Renal pelvis (tissue), 4 donors: ENCODE results near the gene SMIM35. TPM values are rescaled to one million over a fixed set of nuclear protein-coding genes. Genes with fewer than 3 reads are reported as not detected.

Source experiments
- DNase-seq: peaks from one replicate; pipeline ENCODE4 v3.0.0-alpha.2; 2013
- polyA plus RNA-seq, 3 donors: library from polyadenylated mRNA; unstranded; fragments of 120-200 nt; gene quantifications; one replicate each; pipeline ENCODE4 v1.2.1, GENCODE V29; 2013; ENCODE audit not compliant: insufficient read length in 3 of 3

The SMIM35 gene
- polyA plus RNA-seq, 3 donors: 0.09 to 0.11 (median 0.10) TPM

DNA sequence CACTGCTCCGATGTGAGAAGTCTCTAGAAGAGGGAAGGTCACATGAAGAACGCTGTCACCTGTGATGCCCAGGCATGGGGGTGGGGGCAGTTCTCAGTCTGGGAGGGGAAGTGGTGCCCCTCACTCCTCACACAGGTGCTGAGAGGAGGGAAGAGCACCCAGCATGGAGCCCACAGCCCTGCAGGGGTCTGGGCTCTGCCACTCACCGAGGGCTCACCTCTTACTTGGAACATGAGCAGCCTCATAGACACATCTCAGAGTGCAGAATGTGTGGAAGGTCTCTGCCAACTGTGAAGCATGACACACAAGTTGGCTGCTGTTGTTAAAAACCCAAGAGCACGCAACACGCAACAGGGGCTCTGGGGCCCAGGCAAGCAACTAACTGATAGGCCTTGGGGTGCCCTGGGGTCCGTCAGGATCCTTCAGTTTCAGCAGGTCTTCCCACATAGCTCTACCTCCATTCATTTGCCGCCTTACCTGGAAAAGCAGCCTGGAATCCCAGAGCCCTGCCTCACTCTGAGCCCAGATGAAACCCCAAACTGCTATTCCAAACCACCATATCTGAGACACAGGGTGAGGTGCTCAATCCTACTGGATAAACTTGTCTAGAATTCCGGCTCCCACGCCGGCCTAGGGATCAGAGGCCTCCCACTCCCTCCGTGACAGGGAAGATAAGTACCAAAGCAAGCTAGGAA lies 27.4 kb downstream of the SMIM35 start:
- no peak for DNase-seq

GRCh38 chr11:118058311-118059245 lies 28.2 kb downstream of the SMIM35 start:
- no peak for DNase-seq

DNA sequence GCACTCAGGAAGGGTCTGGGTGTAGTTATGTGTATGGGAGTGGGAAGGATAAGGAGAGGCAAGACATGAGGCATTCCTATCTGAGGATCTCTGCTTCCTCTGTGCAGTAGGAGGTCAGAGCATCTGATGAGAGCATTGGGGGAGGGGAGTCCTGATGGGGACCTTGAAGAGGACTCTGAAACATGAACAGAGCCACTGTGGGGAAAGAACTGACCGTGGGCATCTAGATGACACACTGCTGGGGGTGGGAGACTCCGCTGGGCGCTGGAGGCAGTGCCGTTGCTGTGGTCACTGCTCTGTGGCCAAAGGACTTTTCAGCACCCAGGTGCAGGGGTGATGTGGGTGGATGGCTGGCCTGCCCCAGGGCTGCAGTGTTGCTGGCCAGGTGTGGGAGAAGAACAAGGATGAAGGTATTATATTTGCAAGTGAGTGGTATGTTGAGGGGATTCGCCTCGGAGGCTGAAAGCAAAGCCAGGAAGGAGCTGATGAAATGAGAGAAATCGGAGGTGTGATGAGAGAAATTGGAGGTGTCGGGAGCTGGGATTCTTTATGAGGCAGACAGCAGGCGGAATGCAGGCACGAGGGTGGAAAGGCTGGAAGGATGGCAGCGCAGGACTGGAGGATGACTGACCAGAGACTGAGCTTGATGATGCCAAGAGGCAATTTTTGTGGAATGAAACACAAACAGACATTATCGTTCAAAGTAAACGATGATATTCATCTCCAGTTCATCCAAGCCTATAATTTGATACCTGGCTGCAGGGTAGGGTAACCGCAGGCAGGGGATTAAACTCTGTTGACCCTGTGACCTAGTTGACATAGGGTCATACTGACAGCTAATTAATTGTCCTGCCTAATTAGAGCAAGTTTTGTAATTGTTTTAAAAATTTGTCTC lies 29.3 kb downstream of the SMIM35 start:
- DNase-seq: no peak

GRCh38 chr11:118056806-118057205 lies 30.0 kb downstream of the SMIM35 start:
- DNase-seq: no peak

- no peak for DNase-seq
Measured at GRCh38 chr11:118055966-118056365, 30.8 kb downstream of the SMIM35 start.

- no peak for DNase-seq
Measured at GRCh38 chr11:118054712-118055640, 31.8 kb downstream of the SMIM35 start.

- DNase-seq: no peak
Measured at GRCh38 chr11:118052581-118053206, 34.1 kb downstream of the SMIM35 start.

- DNase-seq: no peak
Measured at GRCh38 chr11:118051611-118052461, 34.9 kb downstream of the SMIM35 start.

DNA sequence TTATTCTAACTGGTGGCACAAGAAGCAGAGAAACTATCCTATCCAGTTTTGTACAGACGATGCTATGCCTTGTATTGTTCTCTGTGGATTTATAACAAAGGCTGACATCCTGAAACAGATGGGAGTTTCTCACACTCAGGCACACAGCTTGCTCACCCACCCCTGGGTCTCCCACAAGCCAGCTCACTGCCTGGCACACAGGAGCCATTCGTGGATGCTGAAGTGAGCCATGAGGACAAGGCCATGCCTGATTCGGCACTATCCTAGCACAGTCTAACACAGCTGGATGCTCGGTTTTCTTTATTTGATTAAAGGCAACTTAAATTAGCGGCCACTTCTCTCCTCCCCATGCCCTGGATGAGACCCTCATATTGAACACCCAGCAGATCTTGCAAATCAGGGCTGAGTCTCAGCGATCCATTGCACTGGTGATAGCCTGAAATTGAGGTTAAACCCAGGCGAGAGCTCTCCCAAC lies 35.6 kb downstream of the SMIM35 start:
- DNase-seq: no peak

GRCh38 chr11:118050208-118050891 lies 36.4 kb downstream of the SMIM35 start:
- DNase-seq: no peak

GRCh38 chr11:118049771-118050170 lies 37.0 kb downstream of the SMIM35 start:
- no peak for DNase-seq

DNA sequence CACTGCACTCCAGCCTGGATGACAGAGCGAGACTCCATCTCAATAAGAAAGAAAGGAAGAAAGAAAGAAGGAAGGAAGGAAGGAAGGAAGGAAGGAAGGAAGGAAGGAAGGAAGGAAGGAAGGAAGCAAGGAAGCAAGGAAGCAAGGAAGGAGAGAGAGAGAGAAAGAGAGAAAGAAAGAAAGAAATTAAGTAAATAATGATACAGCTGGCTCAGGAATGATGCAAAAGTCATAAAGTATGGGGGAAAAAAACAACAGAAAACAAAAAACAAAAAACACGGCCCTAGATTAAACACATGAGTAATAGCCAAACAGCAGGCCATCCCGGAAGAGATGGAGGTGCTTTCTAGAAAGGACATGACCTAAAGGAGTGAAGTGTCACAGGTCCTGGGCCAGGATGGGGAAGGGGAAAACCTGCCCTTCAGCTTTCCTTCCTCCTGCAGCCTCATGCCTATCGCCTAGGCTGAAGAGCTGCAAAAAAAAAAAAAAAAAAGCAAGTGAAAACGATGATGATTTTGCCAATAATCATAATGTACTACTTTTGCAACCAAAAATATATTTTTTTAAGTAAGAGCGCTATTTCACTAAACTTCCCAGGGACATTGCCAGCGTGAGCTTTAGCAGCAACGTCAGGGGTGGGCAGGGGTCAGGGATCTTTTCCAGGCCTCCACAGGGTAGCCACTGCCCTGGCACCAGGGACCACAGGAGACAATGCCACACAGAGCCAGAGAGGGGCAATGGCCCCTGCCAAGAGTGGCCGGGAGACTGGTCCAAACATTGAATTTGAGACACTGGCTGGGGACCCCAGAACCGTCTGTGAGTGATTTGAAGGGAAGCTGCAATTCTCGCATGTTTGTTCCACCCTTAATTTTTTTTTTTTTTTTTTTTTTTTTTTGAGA lies 38.0 kb downstream of the SMIM35 start:
- DNase-seq: no peak

DNA sequence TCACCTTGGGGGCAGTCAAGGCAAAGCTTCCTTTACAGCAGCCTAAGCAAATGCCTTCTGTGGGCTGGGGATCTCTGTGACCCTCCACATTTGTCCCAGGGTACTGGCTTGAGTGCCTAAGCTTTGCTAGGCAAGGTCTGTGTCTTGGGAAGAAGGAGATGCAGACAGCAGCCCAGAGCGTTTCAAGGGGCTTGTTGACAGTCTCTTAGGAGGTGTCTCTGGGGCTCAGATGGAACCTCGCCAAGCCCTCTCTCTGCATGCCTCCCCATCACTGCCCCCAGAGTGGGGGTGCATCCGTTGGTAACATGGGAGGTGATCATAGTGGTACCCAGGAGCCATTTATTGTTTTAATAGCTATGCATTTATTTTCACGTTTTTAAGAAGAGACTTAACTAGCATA lies 39.0 kb downstream of the SMIM35 start:
- DNase-seq: no peak

DNA sequence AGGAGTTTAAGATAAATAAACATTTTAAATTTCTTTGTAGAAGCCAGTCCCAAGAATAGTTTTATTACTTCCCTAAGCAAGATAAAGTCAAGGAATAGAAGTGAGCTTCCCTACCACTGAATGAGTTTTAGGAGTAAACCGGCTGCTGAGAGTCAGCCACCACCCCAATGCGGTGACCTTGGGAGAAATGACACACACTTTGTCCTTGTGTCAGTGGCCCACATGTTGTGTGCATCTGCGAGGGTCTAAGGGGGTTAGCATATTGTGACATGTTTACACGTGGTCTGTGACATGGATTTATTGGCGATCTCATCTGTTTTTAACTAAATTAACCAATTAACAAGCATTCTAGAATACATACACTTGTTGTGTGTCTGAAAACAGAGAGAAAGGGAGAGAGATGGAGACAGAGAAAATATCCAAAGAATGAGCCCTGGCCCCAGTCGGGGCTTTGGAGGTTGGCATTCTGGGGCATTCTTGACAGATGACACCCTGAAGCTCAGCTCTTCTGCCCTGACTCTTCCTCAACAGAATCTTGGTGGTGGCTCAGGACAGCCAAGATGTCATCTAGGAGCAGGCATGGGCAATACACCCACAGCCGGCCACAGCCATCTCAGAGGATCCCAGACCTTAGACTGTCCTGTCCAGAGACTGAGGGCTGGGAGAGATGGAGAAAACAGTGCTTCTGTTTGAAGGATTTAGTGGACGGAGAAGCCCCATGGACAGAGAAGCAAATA lies 39.6 kb downstream of the SMIM35 start:
- DNase-seq: no peak

- no peak for DNase-seq
Measured at GRCh38 chr11:118046051-118046963, 40.5 kb downstream of the SMIM35 start.

- DNase-seq: no peak
Measured at GRCh38 chr11:118045191-118045590, 41.6 kb downstream of the SMIM35 start.
